CD4-positive, alpha-beta T cell treated with Interleukin-15 for 4 hours (primary cell): Measurements from ENCODE around the gene GCDH.
"Not testable (repeated sequence)": the region's sequence is repeated elsewhere in the genome, so short reads cannot be mapped to it uniquely, and the experiment has no call there.

Experiments used
- DNase-seq: peaks from one replicate; pipeline ENCODE4 v3.0.0-alpha.2; 2020; ENCODE audit warnings: low spot score

GCDH gene

DNA sequence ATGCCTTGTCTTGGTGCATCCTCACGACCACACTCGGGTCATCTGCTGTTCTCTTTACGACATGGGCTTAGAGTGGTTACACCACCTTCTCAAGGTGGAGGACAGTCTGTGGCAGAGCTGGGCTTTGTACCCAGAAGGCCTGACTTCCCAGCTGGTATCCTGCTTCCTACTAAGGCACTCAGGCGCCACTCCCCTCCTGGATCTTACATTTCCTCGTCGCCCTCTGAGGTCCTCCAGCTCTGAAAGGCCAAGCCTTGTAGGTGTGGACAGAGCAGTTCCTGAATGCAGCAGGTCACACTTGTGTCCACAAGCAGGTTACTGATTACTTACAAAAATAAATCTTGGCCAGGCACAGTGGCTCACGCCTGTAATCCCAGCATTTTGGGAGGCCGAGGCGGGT lies 16.2 kb downstream of the GCDH start:
- DNase-seq: no peak

- DNase-seq: no peak
These were observed 21.6 kb downstream of the GCDH start for GRCh38 chr19:12912571-12912970.

DNA sequence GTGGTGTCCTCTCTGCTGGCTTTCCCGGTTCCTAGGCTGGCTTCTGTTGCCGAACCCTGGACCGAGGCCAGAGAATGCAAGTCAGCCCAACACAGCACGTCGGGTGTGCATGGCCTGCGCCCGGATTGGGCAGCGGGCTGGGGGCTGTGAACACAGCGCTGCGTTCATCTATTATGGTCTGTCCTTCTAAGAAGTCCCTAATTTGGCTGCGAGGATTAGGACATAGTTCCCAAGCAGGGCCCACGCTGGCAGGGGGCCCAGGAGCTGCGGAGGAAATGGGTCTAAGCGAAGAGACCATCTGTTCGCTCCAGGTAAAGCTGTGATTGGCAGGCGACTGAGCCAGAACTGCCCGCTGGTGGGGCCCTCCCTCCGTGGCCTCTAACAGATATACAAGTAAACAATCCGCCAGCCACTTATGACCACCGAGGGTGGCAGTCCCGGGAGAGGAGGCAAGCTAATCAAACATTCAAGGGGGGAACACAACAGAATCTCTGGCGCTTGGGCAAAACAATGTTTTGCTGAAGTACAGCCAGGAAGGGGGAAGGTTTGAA lies 22.1 kb downstream of the GCDH start:
- DNase-seq: no peak

- DNase-seq: peak; percentile 60
These were observed 23.1 kb downstream of the GCDH start for GRCh38 chr19:12913851-12914690.

DNA sequence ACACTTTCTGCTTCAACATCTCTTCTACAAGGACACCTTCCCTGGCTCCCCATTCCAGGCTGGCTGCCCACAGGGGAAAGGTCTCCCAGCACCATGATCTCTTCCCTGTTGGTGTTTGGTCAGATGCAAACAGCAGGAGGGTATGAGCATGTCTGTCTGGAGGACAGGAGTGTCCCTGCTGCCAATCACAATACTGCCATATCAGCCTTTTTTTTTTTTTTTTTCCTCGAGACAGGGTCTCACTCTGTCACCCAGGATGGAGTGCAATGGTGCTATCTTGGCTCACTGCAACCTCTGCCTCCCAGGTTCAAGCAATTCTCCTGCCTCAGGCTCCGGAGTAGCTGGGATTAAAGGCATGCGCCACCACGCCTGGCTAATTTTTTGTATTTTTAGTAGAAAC lies 24.9 kb downstream of the GCDH start:
- not testable (repeated sequence) for DNase-seq

GRCh38 chr19:12918253-12918652 lies 27.3 kb downstream of the GCDH start:
- DNase-seq: no peak

DNA sequence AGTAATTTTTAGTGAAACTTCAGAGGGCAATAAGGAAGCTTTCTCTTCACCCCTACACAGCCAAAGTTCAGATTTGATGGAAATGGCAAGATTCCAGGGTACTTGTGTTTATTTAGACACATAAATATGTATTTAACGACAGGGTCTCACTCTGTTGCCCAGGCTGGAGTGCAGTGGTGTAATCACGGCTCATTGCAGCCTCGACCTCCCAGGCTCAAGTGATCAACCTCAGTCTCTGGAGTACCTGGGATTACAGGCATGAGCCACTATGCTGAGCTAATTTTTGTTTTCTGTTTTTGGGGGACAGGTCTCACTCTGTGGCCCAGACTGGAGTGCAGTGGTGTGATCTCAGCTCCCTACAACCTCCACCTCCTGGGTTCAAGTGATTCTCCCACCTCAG lies 30.1 kb downstream of the GCDH start:
- no peak for DNase-seq

GRCh38 chr19:12922959-12923358 lies 32.0 kb downstream of the GCDH start:
- DNase-seq: no peak

DNA sequence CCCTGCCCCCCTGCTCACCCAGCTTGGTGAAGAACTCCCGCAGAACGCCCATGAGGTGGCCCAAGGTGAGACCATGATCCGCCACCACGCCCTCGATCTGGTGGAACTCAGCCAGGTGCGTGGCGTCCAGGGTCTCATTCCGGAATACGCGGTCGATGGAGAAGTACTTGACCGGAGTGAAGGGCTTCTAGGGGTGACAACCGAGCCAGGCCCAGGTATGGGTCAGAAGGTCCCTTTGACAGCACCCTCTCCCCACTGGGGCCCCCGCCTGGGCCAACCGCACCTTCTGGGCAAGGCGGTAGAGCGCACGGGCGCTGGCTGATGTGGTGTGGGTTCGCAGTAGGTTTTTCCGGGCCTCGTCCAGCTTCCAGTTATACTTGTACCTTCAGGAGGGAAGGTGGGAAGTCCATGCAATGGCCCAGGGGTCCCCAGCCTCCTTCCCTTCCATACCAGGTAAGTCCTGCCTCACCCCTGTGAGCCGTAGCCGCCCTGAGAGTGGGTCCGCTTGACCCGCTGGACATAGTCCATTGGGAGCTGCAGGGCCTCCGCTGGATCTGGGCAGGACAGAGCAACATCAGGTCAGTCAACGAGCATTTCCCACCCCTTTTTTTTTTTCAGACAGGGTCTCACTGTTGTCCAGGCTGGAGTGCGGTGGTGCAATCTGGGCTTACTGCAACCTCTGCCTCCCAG lies 33.8 kb downstream of the GCDH start:
- no peak for DNase-seq

GRCh38 chr19:12930002-12930645 lies 39.2 kb downstream of the GCDH start:
- no peak for DNase-seq

- DNase-seq: no peak
These were observed 41.7 kb downstream of the GCDH start for GRCh38 chr19:12932392-12933286.

DNA sequence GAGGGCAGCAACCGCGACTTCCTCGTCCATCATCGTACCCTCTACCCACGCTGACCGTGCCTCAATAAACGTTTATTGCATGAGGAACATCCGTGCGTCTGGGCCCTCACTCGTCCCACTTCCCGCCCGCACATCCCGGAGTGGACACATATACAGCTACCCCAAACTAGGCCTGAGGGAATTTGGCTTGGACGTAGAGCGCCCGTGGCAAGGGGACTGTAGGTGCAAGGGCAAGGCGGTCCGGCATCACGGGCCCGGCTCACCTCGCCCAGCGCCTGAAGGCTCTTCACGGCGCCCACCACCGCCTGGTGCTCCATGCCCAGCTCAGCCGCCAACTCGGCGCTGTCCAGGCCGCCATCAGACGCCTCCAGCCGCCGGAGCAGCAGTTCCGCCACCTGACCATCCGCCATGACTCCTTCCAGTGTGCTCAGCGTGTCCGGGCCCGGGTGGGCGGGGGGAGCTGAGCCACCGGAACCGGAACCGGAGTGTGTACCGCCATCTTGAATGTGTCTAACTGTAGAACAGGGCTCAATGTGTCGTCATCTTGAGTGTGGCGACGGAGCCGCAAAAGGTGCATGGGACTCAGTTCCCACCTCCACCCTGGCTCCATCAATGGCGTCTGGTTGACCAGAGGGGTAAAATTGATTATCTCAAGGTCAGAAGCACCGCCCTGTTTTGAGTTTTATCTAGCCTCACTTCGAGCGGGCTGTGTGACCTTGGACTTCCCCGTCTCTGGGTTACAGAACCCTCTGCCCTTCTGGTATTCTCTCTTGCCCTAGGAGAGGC lies 42.5 kb downstream of the GCDH start, which contains the start of gene FARSA:
Gene FARSA, minus strand, starts transcription at position 425 of the 786 bp plus-strand sequence. Its CDS starts 15 bp downstream, at position 410.
- DNase-seq: peak; percentile 89

DNA sequence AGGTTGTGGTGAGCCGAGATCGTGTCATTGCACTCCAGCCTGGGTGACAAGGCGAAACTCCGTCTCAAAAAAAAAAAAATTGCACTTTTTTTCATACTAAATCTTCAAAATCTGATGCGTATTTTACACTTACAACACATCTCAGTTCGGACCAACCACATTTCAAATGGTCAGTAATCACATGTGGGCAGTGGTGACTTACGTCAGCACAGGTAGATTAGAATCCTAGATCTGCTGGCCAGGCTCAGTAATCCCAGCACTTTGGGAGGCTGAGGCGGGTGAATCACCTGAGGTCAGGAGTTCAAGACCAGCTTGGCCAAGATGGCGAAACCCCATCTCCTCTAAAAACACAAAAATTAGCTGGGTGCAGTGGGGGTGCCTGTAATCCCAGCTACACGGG lies 44.1 kb downstream of the GCDH start:
- no peak for DNase-seq

- no peak for DNase-seq
These were observed 45.6 kb downstream of the GCDH start for GRCh38 chr19:12936582-12936981.

DNA sequence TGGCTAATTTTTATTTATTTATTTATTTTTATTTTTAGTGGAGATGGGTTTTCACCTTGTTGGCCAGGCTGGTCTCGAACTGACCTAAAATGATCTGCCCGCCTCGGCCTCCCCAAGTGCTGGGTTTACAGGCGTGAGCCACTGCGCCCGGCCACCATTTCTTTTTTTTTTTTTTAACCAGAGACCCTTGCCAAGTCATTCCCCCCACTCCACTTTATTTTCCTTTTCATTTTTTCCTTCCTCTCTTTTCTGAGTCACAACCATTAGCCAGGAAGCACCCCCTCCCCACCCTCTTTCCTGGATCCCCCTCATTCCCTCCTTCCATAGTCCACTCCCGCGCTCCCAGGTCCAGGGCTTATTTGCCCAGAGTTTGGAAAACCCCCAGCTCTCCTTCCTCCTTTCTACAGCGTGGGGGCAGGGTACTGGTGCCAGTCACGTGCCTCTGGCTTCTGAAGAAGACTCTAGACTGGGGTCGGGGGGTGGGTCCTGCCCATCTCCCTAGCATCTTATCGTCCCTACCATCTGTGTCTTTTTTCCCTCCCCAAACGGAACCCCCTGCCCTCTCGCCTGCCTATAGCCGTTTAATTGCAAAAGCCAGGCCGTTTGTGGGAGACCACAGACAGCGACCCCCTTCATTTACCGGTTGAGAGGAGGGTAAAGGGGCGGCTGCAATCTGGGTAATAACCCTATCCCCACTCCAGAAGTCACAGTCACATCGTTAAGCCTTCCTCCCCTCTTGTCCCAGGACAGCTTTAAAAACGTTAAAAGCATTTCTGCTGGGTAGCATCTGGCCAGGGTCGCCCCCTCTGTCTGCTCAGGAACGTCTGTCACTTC lies 46.4 kb downstream of the GCDH start:
- no peak for DNase-seq

DNA sequence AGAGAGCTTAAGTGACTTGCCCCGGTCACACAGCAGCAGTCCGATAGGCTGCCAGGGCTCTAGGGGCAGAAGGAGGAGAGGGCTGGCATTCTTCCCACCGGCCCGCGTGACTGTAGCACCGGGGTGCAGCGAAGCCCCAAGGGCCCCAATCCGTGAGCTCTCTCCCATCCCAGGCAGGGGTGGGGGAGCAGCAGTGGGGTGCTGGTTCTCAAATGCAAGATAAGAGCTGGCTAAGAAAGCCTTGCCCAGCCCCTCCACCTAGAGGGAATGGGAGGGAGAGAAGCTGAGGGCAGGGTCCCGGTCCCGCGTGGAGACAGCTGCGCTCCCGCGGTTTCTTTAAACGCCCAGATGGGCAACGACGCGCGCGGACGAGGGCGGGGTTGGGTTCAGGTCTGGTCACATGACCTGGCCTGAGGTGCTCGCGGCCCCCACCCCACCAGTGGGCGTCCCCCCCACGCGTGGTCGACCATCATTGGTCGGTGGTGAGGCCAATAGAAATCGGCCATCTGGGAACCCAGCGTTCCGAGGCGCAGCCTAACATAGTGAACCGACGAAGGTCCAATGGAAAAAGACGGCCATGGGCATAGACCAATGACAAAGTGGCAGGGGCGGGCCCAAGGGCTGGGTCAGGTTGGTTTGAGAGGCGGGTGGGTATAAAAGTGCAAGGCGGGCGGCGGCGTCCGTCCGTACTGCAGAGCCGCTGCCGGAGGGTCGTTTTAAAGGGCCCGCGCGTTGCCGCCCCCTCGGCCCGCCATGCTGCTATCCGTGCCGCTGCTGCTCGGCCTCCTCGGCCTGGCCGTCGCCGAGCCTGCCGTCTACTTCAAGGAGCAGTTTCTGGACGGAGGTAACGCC lies 47.2 kb downstream of the GCDH start, which contains the start of gene CALR:
Gene CALR, plus strand, starts transcription at position 683 of the 852 bp plus-strand sequence. Its CDS starts 71 bp downstream, at position 754.
- DNase-seq: peak; percentile 100

GRCh38 chr19:12938779-12939601 lies 48.0 kb downstream of the GCDH start:
- peak; percentile 31 for DNase-seq

GRCh38 chr19:12939975-12940423 lies 49.0 kb downstream of the GCDH start:
- DNase-seq: no peak
